Muscle layer of colon (tissue), 2 donors: ENCODE measurements around the gene SUSD4.

Experiments used
- H3K27ac ChIP-seq: one replicate; pipeline ENCODE4 v1.7.0; 2013; ENCODE audit warnings: low read depth, mild to moderate bottlenecking, low read length, moderate library complexity
- H3K27me3 ChIP-seq, 2 donors: one replicate each; pipeline ENCODE4 v1.7.0; 2013; ENCODE audit warnings: low read length in 2 of 2, mild to moderate bottlenecking in 2 of 2; ENCODE audit not compliant: insufficient read depth in 2 of 2, control insufficient read depth in 1 of 2
- H3K36me3 ChIP-seq: one replicate; pipeline ENCODE4 v1.7.0; 2013; ENCODE audit warnings: mild to moderate bottlenecking, low read length; ENCODE audit not compliant: insufficient read depth
- H3K4me1 ChIP-seq: one replicate; pipeline ENCODE4 v1.7.0; 2013; ENCODE audit warnings: mild to moderate bottlenecking, low read length; ENCODE audit not compliant: insufficient read depth
- H3K4me3 ChIP-seq, 2 donors: one replicate each; pipeline ENCODE4 v1.7.0; 2013; ENCODE audit warnings: low read length in 2 of 2, low read depth in 1 of 2, mild to moderate bottlenecking in 1 of 2, moderate library complexity in 1 of 2
- H3K9ac ChIP-seq: one replicate; pipeline ENCODE4 v1.7.0; 2013; ENCODE audit warnings: low read length
- H3K9me3 ChIP-seq: one replicate; pipeline ENCODE4 v1.7.0; 2013; ENCODE audit warnings: mild to moderate bottlenecking, low read length
- donor health status: abdominal sarcoma.
- donor health status: Adenocarcinoma of cecum.

Gene SUSD4

DNA sequence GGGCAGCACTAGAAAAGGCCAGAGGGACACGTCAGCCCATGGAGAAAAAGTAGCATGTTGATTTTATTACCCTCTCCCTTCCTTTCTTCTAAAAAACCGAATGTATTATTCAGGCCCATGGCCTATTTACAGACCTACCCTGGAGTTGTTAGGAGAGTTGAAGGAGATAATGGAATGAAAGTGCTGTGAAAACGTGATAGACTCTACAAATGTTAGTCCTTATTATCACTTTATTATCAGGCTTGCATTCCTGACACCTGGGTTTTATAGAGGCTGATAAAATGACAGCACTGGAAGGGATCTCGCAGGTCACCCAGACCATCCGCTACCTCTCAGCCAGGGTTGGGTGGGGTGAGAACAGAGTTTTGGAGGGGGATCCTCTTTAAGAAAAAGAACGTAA lies 160.3 kb downstream of the SUSD4 start:
- no peak overlapping the region for H3K27ac ChIP-seq
- H3K4me3 ChIP-seq: no peak overlapping the region
- no peaks in the 10 kb centered on the region for H3K27me3 ChIP-seq
- H3K36me3 ChIP-seq: no peaks in the 10 kb centered on the region
- no peaks in the 10 kb centered on the region for H3K4me1 ChIP-seq
- H3K9ac ChIP-seq: no peak overlapping the region
- H3K9me3 ChIP-seq: no peaks in the 10 kb centered on the region

DNA sequence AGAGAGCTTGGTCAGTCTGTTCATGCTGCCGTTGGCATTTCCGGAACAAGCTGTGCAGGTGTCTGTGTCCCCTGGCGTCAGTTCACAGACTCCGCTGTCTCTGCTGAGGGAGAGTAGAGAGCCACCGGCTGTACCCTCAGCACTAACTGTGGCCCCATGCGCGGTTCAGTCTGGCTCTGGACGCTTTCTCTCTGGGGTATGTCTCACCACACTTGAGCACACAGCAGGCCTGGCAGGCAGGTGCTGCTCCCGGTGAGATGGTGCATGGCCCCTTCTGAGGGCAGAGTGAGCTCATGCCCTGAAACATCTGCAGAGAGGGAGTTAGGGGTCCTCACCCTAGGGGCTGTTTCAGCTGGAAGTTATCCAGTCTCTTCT lies 161.0 kb downstream of the SUSD4 start:
- Histone ChIP-seq H3K4me1 (no peaks in the 10 kb centered on the region), H3K4me3 (no peak overlapping the region), H3K27me3 (no peaks in the 10 kb centered on the region), H3K9ac (no peak overlapping the region), H3K27ac (no peak overlapping the region), H3K9me3 (no peaks in the 10 kb centered on the region), H3K36me3 (no peaks in the 10 kb centered on the region)

DNA sequence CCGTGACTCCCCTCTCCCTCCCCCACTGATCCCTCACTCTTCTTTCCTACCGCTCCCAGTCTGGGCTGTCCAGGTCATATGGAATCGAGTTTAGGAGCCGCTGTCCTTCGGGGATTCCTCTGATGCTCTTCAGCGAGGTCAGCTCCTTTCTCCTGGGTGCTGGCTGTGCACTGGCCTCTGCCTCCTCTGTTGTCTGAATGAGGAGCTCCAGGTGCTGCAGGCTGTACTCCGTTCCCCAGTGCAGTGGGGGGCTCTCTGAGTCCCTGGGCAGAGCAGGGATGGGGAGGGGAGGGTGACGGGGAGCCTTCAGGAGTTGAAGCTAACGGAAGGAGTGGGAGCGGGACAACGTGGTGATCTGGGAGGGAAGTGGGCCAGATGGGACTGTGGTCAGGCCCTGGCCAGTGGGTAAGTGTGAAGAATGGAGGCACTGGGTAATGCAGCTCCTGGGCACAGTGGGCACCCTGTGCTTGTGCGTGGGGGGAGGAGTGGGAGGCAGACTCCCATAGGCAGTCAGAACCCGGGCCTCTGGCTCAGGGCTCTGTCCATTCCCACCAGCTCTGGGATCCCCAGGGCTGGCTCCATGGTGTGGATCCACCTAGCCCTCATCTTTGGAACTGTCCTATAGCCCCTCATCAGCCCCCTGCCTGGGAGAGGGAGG lies 161.5 kb downstream of the SUSD4 start:
- H3K36me3 ChIP-seq: no peaks in the 10 kb centered on the region
- no peak overlapping the region for H3K9ac ChIP-seq
- H3K27me3 ChIP-seq: no peaks in the 10 kb centered on the region
- H3K4me3 ChIP-seq: no peak overlapping the region
- no peak overlapping the region for H3K27ac ChIP-seq
- H3K9me3 ChIP-seq: no peaks in the 10 kb centered on the region
- no peaks in the 10 kb centered on the region for H3K4me1 ChIP-seq

DNA sequence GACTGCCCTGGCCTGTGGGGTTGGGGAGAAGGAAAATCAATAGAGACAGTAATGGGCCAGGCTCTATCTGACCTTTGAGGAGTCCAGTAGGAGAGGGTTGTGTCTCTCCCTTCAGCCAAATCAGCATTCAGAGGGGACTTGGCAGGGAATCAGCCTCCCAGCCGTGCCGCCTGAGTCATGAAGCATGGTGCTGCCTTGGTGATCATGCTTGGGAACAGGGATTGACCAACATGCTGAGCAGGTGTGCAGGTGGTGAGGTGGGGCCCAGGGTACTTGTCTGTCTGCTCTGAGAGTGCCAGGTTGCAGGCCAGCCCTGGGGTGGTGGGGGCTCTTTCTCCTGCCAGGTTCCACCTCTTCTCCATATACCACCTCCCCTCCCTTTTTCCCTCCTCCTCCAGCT lies 162.0 kb downstream of the SUSD4 start:
- Histone ChIP-seq H3K9me3 (no peaks in the 10 kb centered on the region), H3K4me1 (no peaks in the 10 kb centered on the region), H3K27ac (no peak overlapping the region), H3K27me3 (no peaks in the 10 kb centered on the region), H3K4me3 (no peak overlapping the region), H3K9ac (no peak overlapping the region), H3K36me3 (no peaks in the 10 kb centered on the region)

DNA sequence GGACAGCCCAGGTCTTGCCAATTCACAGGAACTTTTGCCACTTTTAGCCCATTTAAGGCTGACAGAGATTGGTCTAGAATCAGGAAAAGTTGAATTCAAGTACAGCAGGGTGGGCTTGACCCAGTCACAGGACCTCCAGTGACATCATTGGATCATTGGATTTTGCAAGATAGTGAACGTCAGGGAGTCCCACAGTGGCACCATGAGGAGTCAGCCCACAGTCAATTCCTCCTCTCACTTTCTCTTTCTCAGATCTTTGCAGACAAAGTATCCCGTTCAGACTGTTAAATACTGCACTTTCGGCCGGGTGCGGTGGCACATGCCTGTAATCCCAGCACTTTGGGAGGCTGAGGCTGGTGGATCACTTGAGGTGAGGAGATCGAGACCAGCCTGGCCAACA lies 163.1 kb downstream of the SUSD4 start:
- no peaks in the 10 kb centered on the region for H3K4me1 ChIP-seq
- no peaks in the 10 kb centered on the region for H3K36me3 ChIP-seq
- no peak overlapping the region for H3K4me3 ChIP-seq
- no peaks in the 10 kb centered on the region for H3K9me3 ChIP-seq
- H3K27me3 ChIP-seq: no peaks in the 10 kb centered on the region
- no peak overlapping the region for H3K27ac ChIP-seq
- no peak overlapping the region for H3K9ac ChIP-seq

DNA sequence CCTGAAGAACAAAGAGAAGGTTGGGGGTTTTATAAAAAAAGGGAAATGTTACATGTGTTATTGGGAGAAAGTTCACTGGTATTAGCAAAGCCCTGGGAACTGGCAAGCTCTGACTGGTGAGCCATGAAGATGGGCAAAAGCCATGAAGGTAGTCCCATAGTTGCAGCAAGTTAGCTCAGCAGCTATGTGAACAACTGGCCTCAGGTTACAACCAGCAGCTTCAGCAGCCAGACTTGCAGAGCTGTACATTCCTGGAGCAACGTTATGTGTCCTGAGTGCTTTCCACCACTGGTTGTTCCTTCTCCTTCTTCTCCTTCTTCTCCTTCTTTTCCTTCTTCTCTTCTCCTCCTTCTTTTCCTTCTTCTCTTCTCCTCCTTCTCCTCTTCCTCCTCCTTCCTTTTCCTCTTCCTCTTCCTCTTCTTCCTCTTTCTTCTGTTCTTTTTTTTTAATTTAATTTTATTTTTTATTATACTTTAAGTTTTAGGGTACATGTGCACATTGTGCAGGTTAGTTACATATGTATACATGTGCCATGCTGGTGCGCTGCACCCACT lies 164.8 kb downstream of the SUSD4 start:
- Histone ChIP-seq H3K27me3 (no peaks in the 10 kb centered on the region), H3K4me1 (no peaks in the 10 kb centered on the region), H3K9me3 (no peaks in the 10 kb centered on the region), H3K27ac (no peak overlapping the region), H3K36me3 (no peaks in the 10 kb centered on the region), H3K4me3 (no peak overlapping the region), H3K9ac (no peak overlapping the region)

DNA sequence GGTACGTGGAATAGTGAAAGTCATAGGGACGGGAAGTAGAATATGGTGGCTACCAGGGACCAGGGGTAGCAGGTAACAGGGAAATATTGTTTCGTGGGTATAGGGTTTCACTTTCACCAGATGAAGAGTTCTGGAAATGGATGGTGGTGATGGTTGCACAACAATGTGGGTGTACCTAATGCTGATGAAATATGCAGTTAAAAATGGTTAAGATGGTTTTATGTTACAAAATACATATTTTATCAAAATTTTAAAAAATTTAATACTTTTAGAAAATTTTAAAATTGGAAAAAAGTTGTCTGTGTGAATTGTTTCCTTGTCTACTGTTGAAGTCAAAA lies 165.4 kb downstream of the SUSD4 start:
- Histone ChIP-seq H3K9me3 (no peaks in the 10 kb centered on the region), H3K9ac (no peak overlapping the region)

DNA sequence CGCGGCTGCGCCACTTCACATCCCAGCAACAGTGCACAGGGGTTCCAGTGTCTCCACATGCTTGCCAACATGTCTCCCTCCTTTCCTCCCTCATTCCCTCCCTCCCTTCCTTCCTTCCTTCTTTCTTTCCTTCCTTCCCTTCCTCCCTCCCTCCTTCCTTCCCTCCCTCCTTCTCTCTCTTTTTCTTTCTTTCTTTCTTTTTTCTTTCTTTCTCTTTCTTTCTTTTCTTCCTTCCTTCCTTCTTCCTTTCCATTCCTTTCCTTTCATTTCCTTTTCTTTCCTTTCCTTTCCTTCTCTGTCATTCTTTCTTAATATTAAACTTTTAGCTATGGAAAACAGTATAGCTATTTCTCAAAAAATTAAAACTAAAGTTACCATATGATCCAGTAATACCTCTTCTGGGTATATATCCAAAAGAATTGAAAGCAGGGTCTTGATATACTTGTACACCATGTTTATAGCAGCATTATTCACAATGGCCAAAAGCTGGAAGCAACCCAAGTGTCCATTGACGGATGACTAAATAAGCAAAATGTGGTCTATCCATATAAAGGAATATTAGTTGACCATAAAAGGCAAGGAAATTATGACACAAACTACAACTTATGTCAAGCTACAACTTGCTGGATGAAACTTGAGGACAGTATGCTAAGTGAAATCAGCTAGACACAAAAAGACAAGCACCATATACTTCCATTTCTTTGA lies 165.9 kb downstream of the SUSD4 start:
- Histone ChIP-seq H3K9ac (no peak overlapping the region), H3K36me3 (no peaks in the 10 kb centered on the region), H3K27ac (no peak overlapping the region), H3K27me3 (no peaks in the 10 kb centered on the region), H3K4me3 (no peak overlapping the region), H3K9me3 (no peaks in the 10 kb centered on the region), H3K4me1 (no peaks in the 10 kb centered on the region)

More for the DNA sequence above, 165.4 kb downstream of the SUSD4 start:
- Histone ChIP-seq H3K4me3 (no peak overlapping the region), H3K27me3 (no peaks in the 10 kb centered on the region), H3K36me3 (no peaks in the 10 kb centered on the region), H3K4me1 (no peaks in the 10 kb centered on the region), H3K27ac (no peak overlapping the region)

DNA sequence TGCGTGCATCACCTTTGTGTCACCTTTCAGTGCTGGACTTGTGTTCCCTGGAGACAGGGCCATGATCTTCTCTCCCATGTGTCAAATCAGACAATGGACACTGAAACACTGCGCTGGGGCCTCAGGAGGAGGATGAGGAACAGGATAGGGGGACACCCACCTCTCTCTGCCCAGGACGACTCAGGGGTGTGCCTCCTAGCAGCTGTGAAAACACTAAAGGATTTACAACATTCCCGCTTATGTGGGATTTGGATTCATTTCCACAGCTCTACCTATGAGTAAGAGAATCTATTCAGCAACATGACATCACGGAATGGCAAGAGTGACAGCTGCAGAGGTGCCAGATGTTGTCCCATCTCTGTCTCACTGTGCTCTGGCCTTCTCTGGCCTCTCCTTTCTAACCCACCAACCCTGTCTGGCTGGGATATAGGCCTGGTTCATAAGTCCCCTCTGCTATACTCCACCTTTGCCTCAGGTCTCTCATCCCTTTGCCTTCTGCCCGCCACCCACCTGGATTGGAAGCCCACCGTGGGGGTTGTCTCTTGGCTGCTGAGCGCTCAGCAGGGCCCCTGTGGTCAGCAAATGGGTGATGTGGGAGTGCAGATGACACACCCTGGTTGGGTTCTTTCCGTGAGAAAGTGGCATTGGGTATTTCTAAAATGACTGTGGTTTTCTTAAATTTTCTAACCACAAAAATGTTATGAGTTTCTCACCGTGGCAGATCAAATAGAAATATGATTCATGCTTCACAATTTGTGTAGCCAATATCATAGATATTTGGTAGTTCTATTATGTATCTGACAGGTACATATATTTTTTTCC lies 173.9 kb downstream of the SUSD4 start:
- Histone ChIP-seq H3K4me1 (no peaks in the 10 kb centered on the region), H3K9me3 (no peaks in the 10 kb centered on the region), H3K27me3 (no peaks in the 10 kb centered on the region), H3K36me3 (no peaks in the 10 kb centered on the region), H3K9ac (no peak overlapping the region), H3K4me3 (no peak overlapping the region), H3K27ac (no peak overlapping the region)

DNA sequence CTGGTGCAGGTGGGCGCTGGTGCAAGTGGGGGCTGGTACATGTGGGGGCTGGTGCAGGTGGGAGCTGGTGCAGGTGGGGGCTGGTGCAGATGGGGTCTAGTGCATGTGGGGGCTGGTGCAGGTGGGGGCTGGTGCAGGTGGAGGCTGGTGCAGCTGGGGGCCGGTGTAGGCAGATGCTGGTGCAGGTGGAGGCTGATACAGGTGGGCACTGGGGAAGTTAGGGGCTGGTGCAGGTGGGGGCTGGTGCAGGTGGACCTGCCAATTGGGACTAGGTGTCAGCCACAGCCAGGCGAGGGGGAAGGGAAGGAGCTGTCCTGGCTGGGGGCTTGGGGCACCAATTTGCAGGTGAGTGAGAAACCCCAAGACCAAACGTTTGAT lies 174.5 kb downstream of the SUSD4 start:
- H3K9me3 ChIP-seq: no peaks in the 10 kb centered on the region
- H3K27me3 ChIP-seq: no peaks in the 10 kb centered on the region
- no peak overlapping the region for H3K9ac ChIP-seq
- no peak overlapping the region for H3K4me3 ChIP-seq
- H3K4me1 ChIP-seq: no peaks in the 10 kb centered on the region
- H3K27ac ChIP-seq: no peak overlapping the region
- no peaks in the 10 kb centered on the region for H3K36me3 ChIP-seq

DNA sequence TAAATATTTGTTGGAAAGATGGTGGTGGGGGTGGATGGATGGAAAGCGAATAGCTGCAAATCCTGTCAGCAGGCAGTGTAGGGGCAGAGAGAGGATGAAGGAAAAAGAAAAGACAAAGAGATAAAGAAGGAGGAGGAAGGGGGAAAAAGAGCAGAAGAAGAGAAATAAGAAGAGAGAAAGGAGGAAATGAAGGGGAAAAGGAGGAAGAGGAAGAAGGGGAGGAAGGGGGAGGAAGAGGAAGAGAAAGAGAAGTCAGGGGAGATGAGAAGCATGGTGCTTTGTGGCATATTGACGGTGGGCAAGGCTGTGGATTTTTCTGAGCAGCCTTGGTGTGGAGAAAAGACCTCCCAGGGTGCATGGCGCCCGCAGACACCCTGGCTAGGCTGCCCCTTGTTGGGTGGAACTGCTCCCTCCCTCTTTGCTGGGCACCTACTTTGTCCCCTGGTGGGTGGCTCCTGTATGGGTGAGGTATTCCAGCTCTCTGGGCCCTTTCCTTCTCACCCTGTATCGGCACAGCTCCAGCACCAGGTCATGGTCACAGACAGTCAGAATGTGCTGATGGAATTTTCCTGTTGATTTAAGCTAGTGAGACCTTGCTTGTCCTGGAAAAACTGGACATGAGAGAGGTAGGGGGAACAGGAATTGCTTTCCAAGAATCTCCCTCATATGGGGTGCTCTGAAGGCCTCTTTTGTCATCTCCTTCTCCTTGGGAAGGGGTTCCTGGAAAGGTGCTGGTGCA lies 175.2 kb downstream of the SUSD4 start:
- Histone ChIP-seq H3K4me1 (no peaks in the 10 kb centered on the region), H3K27me3 (no peaks in the 10 kb centered on the region), H3K9me3 (no peaks in the 10 kb centered on the region), H3K9ac (no peak overlapping the region), H3K27ac (no peak overlapping the region), H3K36me3 (no peaks in the 10 kb centered on the region), H3K4me3 (no peak overlapping the region)
